Stimulated activated naive CD4-positive, alpha-beta T cell (primary cell): ENCODE data around the gene CLEC16A.

Source experiments
- DNase-seq, 6 experiments: peaks; one replicate each; lab custom pipeline; 2025; lab: John Stamatoyannopoulos, UW

Gene CLEC16A

GRCh38 chr16:11201498-11202259, 257.3 kb downstream of the CLEC16A start:
- DNase-seq = no peak

- DNase-seq = no peak
Observed at GRCh38 chr16:11202260-11203091, 258.1 kb downstream of the CLEC16A start.

- no peak for DNase-seq
Observed at GRCh38 chr16:11203111-11203623, 258.8 kb downstream of the CLEC16A start.

- DNase-seq = no peak
Observed at GRCh38 chr16:11204513-11205047, 260.2 kb downstream of the CLEC16A start.

- no peak for DNase-seq
Observed at GRCh38 chr16:11205065-11205699, 260.8 kb downstream of the CLEC16A start.

- DNase-seq = no peak
Observed at GRCh38 chr16:11205754-11206581, 261.6 kb downstream of the CLEC16A start.

GRCh38 chr16:11207646-11208045, 263.3 kb downstream of the CLEC16A start:
- DNase-seq = peak in 1 of 6 experiments; percentile 4

- no peak for DNase-seq
Observed at GRCh38 chr16:11208916-11209665, 264.7 kb downstream of the CLEC16A start.

GRCh38 chr16:11210260-11210659, 265.9 kb downstream of the CLEC16A start:
- no peak for DNase-seq

GRCh38 chr16:11211061-11211976, 267.0 kb downstream of the CLEC16A start:
- DNase-seq = no peak

- no peak for DNase-seq
Observed at GRCh38 chr16:11211977-11212797, 267.8 kb downstream of the CLEC16A start.

- no peak for DNase-seq
Observed at GRCh38 chr16:11212798-11213196, 268.4 kb downstream of the CLEC16A start.

- no peak for DNase-seq
Observed at GRCh38 chr16:11213373-11213772, 269.0 kb downstream of the CLEC16A start.

GRCh38 chr16:11213799-11214198, 269.4 kb downstream of the CLEC16A start:
- no peak for DNase-seq

GRCh38 chr16:11215935-11216556, 271.7 kb downstream of the CLEC16A start:
- DNase-seq = no peak

GRCh38 chr16:11217651-11218603, 273.6 kb downstream of the CLEC16A start:
- DNase-seq = no peak

GRCh38 chr16:11218604-11218962, 274.2 kb downstream of the CLEC16A start:
- DNase-seq = no peak
